Caco-2 (cell line): ENCODE measurements around the gene CHCHD6. TPM values are rescaled to one million over a fixed set of nuclear protein-coding genes. Genes with fewer than 3 reads are reported as not detected.

Experiments used
- Bru-seq: library from RNA; stranded (reverse); fragments of 400-500 nt; gene quantifications from one replicate; lab custom pipeline; 2021; lab: Mats Ljungman, UMichigan
- BruChase-seq, 2 experiments: library from RNA; stranded (reverse); fragments of 400-500 nt; gene quantifications; one replicate each; lab custom pipeline; 2021; lab: Mats Ljungman, UMichigan
- BruUV-seq: library from RNA; stranded (reverse); fragments of 400-500 nt; replicated peaks from 2 replicates; lab custom pipeline; 2021; lab: Mats Ljungman, UMichigan
- CTCF ChIA-PET: fragments of 300-600 bp; sonication (Branson Sonifier 250); formaldehyde crosslinking; loops from one replicate; lab custom pipeline; 2022; ENCODE audit warnings: antibody characterized with exemption; lab: Charles Lee
- POLR2A ChIA-PET: fragments of 300-600 bp; sonication (Branson Sonifier 250); formaldehyde crosslinking; loops from one replicate; lab custom pipeline; 2022; ENCODE audit warnings: antibody characterized with exemption; lab: Charles Lee
- DNase-seq, 2 experiments: peaks; one replicate each; pipeline versions ENCODE4 v3.0.0 to v3.0.0-alpha.2; 2020 to 2022
- H3K27me3 ChIP-seq: replicated peaks from 2 replicates; pipeline ENCODE4 v1.6.0; 2011; ENCODE audit warnings: low read length; ENCODE audit not compliant: control insufficient read depth, insufficient read depth
- H3K36me3 ChIP-seq: 2 replicates; pipeline ENCODE4 v1.5.1; 2011; ENCODE audit warnings: low read length; ENCODE audit not compliant: control insufficient read depth, insufficient read depth
- H3K4me1 ChIP-seq: fragments of 250-450 bp; sonication (Bioruptor Pico); 2 replicates; pipeline ENCODE4 v1.5.1; 2020; ENCODE audit warnings: mild to moderate bottlenecking
- H3K4me3 ChIP-seq: 2 replicates; pipeline ENCODE4 v1.5.1; 2011; ENCODE audit warnings: low read depth, mild to moderate bottlenecking, control low read depth, low read length
- H3K9me3 ChIP-seq: fragments of 250-450 bp; sonication (Bioruptor Pico); 2 replicates; pipeline ENCODE4 v1.5.1; 2020; ENCODE audit warnings: mild to moderate bottlenecking, moderate library complexity
- H3K27ac Mint-ChIP-seq: one replicate; pipeline ENCODE4 v1.8.0; 2022; ENCODE audit warnings: mixed read lengths; ENCODE audit not compliant: unreplicated experiment
- H3K27me3 Mint-ChIP-seq: one replicate; pipeline ENCODE4 v1.8.0; 2022; ENCODE audit warnings: mixed read lengths; ENCODE audit not compliant: insufficient read depth, unreplicated experiment
- H3K36me3 Mint-ChIP-seq: one replicate; pipeline ENCODE4 v1.8.0; 2022; ENCODE audit warnings: mild to moderate bottlenecking, mixed read lengths; ENCODE audit not compliant: insufficient read depth, unreplicated experiment
- H3K4me1 Mint-ChIP-seq: one replicate; pipeline ENCODE4 v1.8.0; 2022; ENCODE audit warnings: low read depth, mixed read lengths; ENCODE audit not compliant: unreplicated experiment
- H3K4me3 Mint-ChIP-seq: one replicate; pipeline ENCODE4 v1.8.0; 2022; ENCODE audit warnings: mild to moderate bottlenecking, moderate library complexity, mixed read lengths; ENCODE audit not compliant: unreplicated experiment
- H3K9me3 Mint-ChIP-seq: one replicate; pipeline ENCODE4 v1.8.0; 2022; ENCODE audit warnings: mixed read lengths; ENCODE audit not compliant: unreplicated experiment
- CTCF ChIP-seq, 2 experiments: fragments of 200-600 bp in 1 of 2; IDR thresholded peaks; 1 replicate in 1 of 2; 2 replicates in 1 of 2; pipeline versions ENCODE4 v1.5.1 to v1.8.0; 2011 to 2022; ENCODE audit warnings: antibody characterized with exemption in 1 of 2, control low read depth in 1 of 2, inconsistent platforms in 1 of 2, low read depth in 1 of 2, low read length in 1 of 2, mild to moderate bottlenecking in 1 of 2, moderate library complexity in 1 of 2; ENCODE audit not compliant: insufficient read depth in 1 of 2, severe bottlenecking in 1 of 2, unreplicated experiment in 1 of 2
- intact Hi-C: fragments of 100-400 bp; cut with micrococcal nuclease; formaldehyde crosslinking; loops from one replicate; pipeline ENCODE4 v1.10.0; 2022; ENCODE audit not compliant: unreplicated experiment
- long read RNA-seq: library from polyadenylated mRNA; stranded (forward); transcript quantifications from one replicate; pipeline ENCODE4 v2.0.0, GENCODE V29; 2022
- total RNA-seq: library from RNA; stranded (reverse); gene quantifications from 2 replicates; pipeline ENCODE4 v1.2.3, GENCODE V29; 2022

Gene CHCHD6
- total RNA-seq (47.9 and 49.5 TPM in 2 replicates), Bru-seq, nascent RNA (percentile 68 among the genes with signal in this experiment), BruChase-seq, experiment 1, labeled RNA remaining after a 2-hour chase (percentile 67 among the genes with signal in this experiment), BruChase-seq, experiment 2, labeled RNA remaining after a 6-hour chase (percentile 62 among the genes with signal in this experiment)
- long read RNA-seq, transcript CHCHD6-201 (8 exons, 1,006 nt): major isoform, 23 of 57 reads
- long read RNA-seq, partial matches to known transcripts: 9 of 57 reads
- long read RNA-seq, other reads (novel, unspliced or antisense): 25 of 57 reads

GRCh38 chr3:126703512-126704493 lies at the start of gene CHCHD6:
Gene CHCHD6 (plus strand): TSS chr3:126704240. CDS start chr3:126704313, 73 bp downstream.
- no TSS peak for BruUV-seq
- Histone ChIP-seq H3K4me1 (peaks cover 7% of the 10 kb centered on the region; the same call in 1 of the 2 replicates), H3K27me3 (no peaks in the 10 kb centered on the region), H3K36me3 (no peaks in the 10 kb centered on the region), H3K4me3 (peak within 1 kb of the TSS; percentile 78), H3K9me3 (peaks cover 6% of the 10 kb centered on the region; the same call in 1 of the 2 replicates)
- peak; percentile 50 for TF ChIP-seq CTCF (IDR thresholded peaks at IDR 0.05; ENCODE audit: insufficient read depth in 1 of 2, low read depth in 1 of 2, low read length in 1 of 2, severe bottlenecking in 1 of 2, unreplicated experiment in 1 of 2)
- peaks cover 2% of the 10 kb centered on the region for H3K27me3 Mint-ChIP-seq
- peaks cover 7% of the 10 kb centered on the region for H3K4me1 Mint-ChIP-seq
- H3K36me3 Mint-ChIP-seq: peaks cover 6% of the 10 kb centered on the region
- ChIA-PET CTCF (interaction anchor here (0.6 to 1.4 kb wide), 4 partner anchors 9 to 673 kb away, joined by 3 to 4 read pairs (median 3); no protein-coding TSS in a partner anchor), POLR2A (no interaction called here)
- intact Hi-C loops: loop anchor here (1.0 kb wide), 1 partner anchor 42 kb away; no protein-coding TSS in a partner anchor
- H3K9me3 Mint-ChIP-seq: no peaks in the 10 kb centered on the region
- peak within 1 kb of the TSS; percentile 91 for H3K4me3 Mint-ChIP-seq
- DNase-seq: peak; percentile 98 to 99
- peak within 1 kb of the TSS; percentile 33 for H3K27ac Mint-ChIP-seq

- intact Hi-C loops: loop anchor here (10.0 kb wide), 1 partner anchor 130 kb away; the partner anchor contains the start of gene CHST13
- no peaks in the 10 kb centered on the region for H3K4me1 Mint-ChIP-seq
- Histone ChIP-seq H3K4me3 (peak within 1 kb of the TSS; percentile 46), H3K4me1 (no peaks in the 10 kb centered on the region), H3K9me3 (no peaks in the 10 kb centered on the region), H3K36me3 (no peaks in the 10 kb centered on the region), H3K27me3 (no peaks in the 10 kb centered on the region)
- H3K36me3 Mint-ChIP-seq: peaks cover 5% of the 10 kb centered on the region
- peak; percentile 87 to 92 for DNase-seq
- no peak within 1 kb of the TSS for H3K27ac Mint-ChIP-seq
- ChIA-PET POLR2A (no interaction called here), CTCF (no interaction called here)
- BruUV-seq: no TSS peak
- no peak for TF ChIP-seq CTCF (IDR thresholded peaks at IDR 0.05; ENCODE audit: insufficient read depth in 1 of 2, low read depth in 1 of 2, low read length in 1 of 2, severe bottlenecking in 1 of 2, unreplicated experiment in 1 of 2)
- peak within 1 kb of the TSS; percentile 78 for H3K4me3 Mint-ChIP-seq
- H3K9me3 Mint-ChIP-seq: no peaks in the 10 kb centered on the region
- H3K27me3 Mint-ChIP-seq: peaks cover 3% of the 10 kb centered on the region
Measured at GRCh38 chr3:126654571-126655383, 49.3 kb upstream of the CHCHD6 start, which contains the start of gene TXNRD3. Gene TXNRD3 (minus strand): TSS chr3:126655124.
